ENCODE results near the gene PALM3.

Gene PALM3

DNA sequence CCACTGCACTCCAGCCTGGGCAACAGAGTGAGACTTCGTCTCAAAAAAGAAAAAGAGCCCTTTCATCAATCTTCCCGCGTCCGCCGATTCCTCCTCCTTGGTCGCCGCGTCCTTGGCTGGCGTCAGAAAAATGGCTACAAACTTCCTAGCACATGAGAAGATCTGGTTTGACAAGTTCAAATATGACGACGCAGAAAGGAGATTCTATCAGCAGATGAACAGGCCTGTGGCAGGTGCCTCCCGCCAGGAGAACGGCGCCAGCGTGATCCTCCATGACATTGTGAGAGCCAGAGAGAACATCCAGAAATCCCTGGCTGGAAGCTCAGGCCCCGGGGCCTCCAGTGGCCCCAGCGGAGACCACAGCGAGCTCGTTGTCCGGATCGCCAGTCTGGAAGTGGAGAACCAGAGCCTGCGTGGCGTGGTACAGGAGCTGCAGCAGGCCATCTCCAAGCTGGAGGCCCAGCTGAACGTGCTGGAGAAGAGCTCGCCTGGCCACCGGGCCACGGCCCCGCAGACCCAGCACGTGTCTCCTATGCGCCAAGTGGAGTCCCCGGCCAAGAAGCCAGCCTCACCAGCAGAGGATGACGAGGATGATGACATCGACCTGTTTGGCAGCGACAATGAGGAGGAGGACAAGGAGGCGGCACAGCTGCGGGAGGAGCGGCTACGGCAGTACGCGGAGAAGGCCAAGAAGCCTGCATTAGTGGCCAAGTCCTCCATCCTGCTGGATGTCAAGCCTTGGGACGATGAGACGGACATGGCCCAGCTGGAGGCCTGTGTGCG lies 8.6 kb upstream of the PALM3 start:
- Histone ChIP-seq H3K27ac (no peak overlapping the region), H3K9ac (ENCODE audit: insufficient read length) (no peak overlapping the region), H3K36me3 (ENCODE audit: insufficient read depth, low read length) (no peaks in the 10 kb centered on the region), H3K4me3 (no peak overlapping the region), H3K9me3 (ENCODE audit: low read depth, low read length) (no peaks in the 10 kb centered on the region)
- no peak for TF ChIP-seq EZH2 (IDR thresholded peaks at IDR 0.05)
- no peak for TF ChIP-seq FOXP2 (optimal IDR thresholded peaks at IDR 0.05; ENCODE audit: control extremely low read depth, extremely low read length, insufficient read depth)
- TF ChIP-seq POLR2AphosphoS5 (IDR thresholded peaks at IDR 0.05; ENCODE audit: borderline replicate concordance, low read depth, low read length), result no peak
- DNase-seq (ENCODE audit: low read depth, low spot score), result no peak

DNA sequence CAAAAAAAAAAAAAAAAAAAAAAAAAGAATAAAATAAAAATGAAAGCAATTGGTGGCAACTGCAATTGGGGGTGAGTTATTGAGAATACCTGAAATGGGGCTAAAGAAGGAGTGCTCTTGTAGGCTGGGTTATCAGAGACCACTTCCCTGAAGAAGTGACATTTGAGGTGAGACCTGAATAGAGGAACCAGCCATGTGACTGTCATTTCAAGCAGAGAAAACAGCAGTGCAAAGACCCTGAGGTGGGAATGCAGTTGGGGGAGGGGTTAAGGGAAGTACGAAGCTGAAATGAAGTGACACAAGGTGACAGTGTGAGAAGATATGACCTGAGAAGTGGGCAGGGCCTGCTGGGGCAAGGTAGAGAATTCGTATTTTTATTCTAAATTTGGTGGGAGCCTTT lies 4.3 kb upstream of the PALM3 start:
- H3K9me3 ChIP-seq (ENCODE audit: low read depth, low read length), result no peaks in the 10 kb centered on the region
- no peaks in the 10 kb centered on the region for H3K36me3 ChIP-seq (ENCODE audit: insufficient read depth, low read length)
- no peak for TF ChIP-seq FOXP2 (optimal IDR thresholded peaks at IDR 0.05; ENCODE audit: control extremely low read depth, extremely low read length, insufficient read depth)
- TF ChIP-seq POLR2AphosphoS5 (IDR thresholded peaks at IDR 0.05; ENCODE audit: borderline replicate concordance, low read depth, low read length), result no peak
- TF ChIP-seq EZH2 (IDR thresholded peaks at IDR 0.05), result no peak
- no peak for DNase-seq (ENCODE audit: low read depth, low spot score)
- H3K9ac ChIP-seq (ENCODE audit: insufficient read length), result no peak overlapping the region
- no peak overlapping the region for H3K27ac ChIP-seq
- H3K4me3 ChIP-seq, result no peak overlapping the region

DNA sequence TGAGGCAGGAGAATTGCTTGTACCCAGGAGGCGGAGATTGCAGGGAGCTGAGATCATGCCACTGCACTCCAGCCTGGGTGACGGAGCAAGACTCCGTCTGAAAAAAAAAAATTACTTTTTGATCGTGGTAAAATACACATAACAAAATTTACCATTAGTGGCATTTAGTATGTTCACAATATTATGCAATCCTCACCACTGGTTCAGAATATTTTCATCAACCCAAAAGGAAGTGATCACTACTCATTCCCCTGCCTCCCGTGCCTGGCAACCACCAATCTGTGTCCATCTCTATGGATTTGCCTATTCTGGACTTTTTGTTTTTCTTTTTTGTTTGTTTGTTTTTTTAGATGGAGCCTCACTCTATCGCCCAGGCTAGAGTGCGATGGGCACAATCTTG lies 1.2 kb upstream of the PALM3 start:
- DNase-seq (ENCODE audit: low read depth, low spot score), result no peak
- no peaks in the 10 kb centered on the region for H3K36me3 ChIP-seq (ENCODE audit: insufficient read depth, low read length)
- H3K4me3 ChIP-seq, result no peak overlapping the region
- H3K9ac ChIP-seq (ENCODE audit: insufficient read length), result no peak overlapping the region
- no peak overlapping the region for H3K27ac ChIP-seq
- no peaks in the 10 kb centered on the region for H3K9me3 ChIP-seq (ENCODE audit: low read depth, low read length)
- TF ChIP-seq FOXP2 (optimal IDR thresholded peaks at IDR 0.05; ENCODE audit: control extremely low read depth, extremely low read length, insufficient read depth) (no peak), EZH2 (IDR thresholded peaks at IDR 0.05) (no peak), POLR2AphosphoS5 (IDR thresholded peaks at IDR 0.05; ENCODE audit: borderline replicate concordance, low read depth, low read length) (no peak)

DNA sequence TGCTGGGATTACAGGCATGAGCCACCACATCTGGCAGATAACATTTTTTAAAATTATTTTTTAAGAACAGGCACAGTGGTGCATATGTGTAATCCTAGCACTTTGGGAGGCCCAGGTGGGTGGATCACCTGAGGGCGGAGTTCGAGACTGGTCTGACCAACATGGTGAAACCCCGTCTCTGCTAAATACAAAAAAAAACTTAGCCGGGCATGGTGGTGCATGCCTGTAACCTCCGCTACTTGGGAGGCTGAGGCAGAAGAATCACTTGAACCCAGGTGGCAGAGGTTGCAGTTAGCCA lies 631 bp upstream of the PALM3 start:
- Histone ChIP-seq H3K9me3 (ENCODE audit: low read depth, low read length) (no peaks in the 10 kb centered on the region), H3K36me3 (ENCODE audit: insufficient read depth, low read length) (no peaks in the 10 kb centered on the region), H3K4me3 (no peak overlapping the region), H3K9ac (ENCODE audit: insufficient read length) (no peak overlapping the region), H3K27ac (no peak overlapping the region)
- TF ChIP-seq EZH2 (IDR thresholded peaks at IDR 0.05) (no peak), FOXP2 (optimal IDR thresholded peaks at IDR 0.05; ENCODE audit: control extremely low read depth, extremely low read length, insufficient read depth) (no peak), POLR2AphosphoS5 (IDR thresholded peaks at IDR 0.05; ENCODE audit: borderline replicate concordance, low read depth, low read length) (no peak)
- no peak for DNase-seq (ENCODE audit: low read depth, low spot score)

DNA sequence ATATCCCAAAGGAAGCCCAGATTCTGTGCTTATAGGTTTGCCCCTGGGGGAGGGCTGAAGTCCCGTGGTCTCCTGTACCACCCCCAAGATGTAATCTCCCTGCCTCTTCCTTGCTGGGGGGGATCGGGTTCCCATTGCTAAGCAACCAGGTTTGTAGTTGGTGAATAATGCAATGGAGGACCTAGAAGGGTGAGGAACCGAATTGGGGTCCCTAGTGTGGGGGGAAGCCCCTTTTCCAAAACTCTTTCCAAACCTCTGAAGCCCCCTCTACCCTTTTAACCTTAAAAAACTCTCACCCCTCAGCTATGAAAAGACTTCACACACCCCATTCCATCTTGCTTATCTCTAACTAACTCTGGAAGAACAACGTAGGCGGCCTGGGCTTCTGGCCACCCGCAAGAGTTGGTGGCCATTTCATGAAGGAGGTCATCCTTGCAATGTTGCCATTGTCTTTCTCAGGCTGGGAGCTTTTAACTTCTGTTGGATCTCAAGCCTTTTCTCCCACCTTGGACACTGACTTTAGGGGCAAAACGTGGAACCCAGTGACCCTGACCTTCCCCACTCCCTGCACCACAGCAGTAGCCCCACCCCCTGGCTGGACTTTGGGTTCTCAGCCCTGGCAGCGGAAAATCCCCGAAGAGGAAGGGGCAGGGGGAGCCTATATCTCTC lies 661 bp downstream of the PALM3 start:
- Histone ChIP-seq H3K36me3 (ENCODE audit: insufficient read depth, low read length) (no peaks in the 10 kb centered on the region), H3K4me3 (no peak overlapping the region), H3K27ac (no peak overlapping the region), H3K9ac (ENCODE audit: insufficient read length) (no peak overlapping the region), H3K9me3 (ENCODE audit: low read depth, low read length) (no peaks in the 10 kb centered on the region)
- TF ChIP-seq EZH2 (IDR thresholded peaks at IDR 0.05) (no peak), FOXP2 (optimal IDR thresholded peaks at IDR 0.05; ENCODE audit: control extremely low read depth, extremely low read length, insufficient read depth) (no peak), POLR2AphosphoS5 (IDR thresholded peaks at IDR 0.05; ENCODE audit: borderline replicate concordance, low read depth, low read length) (no peak)
- DNase-seq (ENCODE audit: low read depth, low spot score), result no peak

DNA sequence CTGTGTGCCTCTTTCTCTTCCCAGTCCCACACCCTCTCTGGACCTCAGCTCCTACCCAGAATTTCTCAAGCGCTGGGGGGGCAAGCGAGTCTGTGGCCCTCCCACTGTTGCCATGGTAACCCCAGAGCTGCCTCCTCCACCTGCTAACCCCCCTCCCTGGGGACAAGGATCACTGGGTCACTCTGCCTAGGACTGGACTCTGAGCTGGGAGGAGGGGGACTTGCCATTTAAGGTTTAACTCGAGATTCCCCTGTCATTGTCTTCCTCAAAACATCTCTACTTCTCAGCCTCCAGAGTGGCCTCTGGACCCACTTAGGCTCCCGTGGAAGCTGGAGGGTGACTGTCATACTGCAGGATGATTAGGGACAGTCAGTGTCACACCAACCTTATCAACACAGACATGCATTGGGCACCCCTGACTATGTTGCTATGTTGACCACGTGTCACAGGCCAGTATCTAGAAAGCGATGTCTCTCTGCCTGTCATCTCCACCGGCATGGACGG lies 2.2 kb downstream of the PALM3 start:
- Histone ChIP-seq H3K9me3 (ENCODE audit: low read depth, low read length) (no peaks in the 10 kb centered on the region), H3K27ac (no peak overlapping the region), H3K36me3 (ENCODE audit: insufficient read depth, low read length) (0 out of 2 replicates have a peak, but pooled peaks cover 2% of the 10 kb centered on the region), H3K4me3 (no peak overlapping the region), H3K9ac (ENCODE audit: insufficient read length) (no peak overlapping the region)
- no peak for DNase-seq (ENCODE audit: low read depth, low spot score)
- TF ChIP-seq EZH2 (IDR thresholded peaks at IDR 0.05) (no peak), POLR2AphosphoS5 (IDR thresholded peaks at IDR 0.05; ENCODE audit: borderline replicate concordance, low read depth, low read length) (no peak), FOXP2 (optimal IDR thresholded peaks at IDR 0.05; ENCODE audit: control extremely low read depth, extremely low read length, insufficient read depth) (no peak)

DNA sequence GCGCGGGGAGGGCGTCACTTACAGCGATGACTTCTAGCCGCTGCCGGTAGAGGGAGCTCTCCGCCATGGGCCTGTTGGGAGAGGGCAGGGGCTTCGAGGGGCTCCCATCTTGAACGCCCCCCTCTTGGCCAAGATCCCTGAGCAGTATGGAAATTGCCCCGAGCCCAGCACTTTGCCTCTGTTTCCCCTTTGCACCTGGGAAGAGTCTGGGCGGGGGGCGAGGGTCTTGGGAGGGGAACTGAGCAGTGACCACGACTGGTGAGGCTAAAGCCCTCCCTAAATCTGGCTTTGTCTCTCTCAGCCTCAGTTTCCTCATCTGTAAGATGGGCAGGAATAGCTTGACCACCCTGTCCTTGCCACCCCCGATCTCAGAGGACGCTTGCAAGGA lies 2.8 kb downstream of the PALM3 start:
- H3K9ac ChIP-seq (ENCODE audit: insufficient read length), result no peak overlapping the region
- H3K36me3 ChIP-seq (ENCODE audit: insufficient read depth, low read length), result peaks cover 2% of the 10 kb centered on the region; the same call in 1 of the 2 replicates
- H3K27ac ChIP-seq, result no peak overlapping the region
- H3K4me3 ChIP-seq, result no peak overlapping the region
- no peak for TF ChIP-seq EZH2 (IDR thresholded peaks at IDR 0.05)
- TF ChIP-seq POLR2AphosphoS5 (IDR thresholded peaks at IDR 0.05; ENCODE audit: borderline replicate concordance, low read depth, low read length), result no peak
- no peak for TF ChIP-seq FOXP2 (optimal IDR thresholded peaks at IDR 0.05; ENCODE audit: control extremely low read depth, extremely low read length, insufficient read depth)
- no peaks in the 10 kb centered on the region for H3K9me3 ChIP-seq (ENCODE audit: low read depth, low read length)
- no peak for DNase-seq (ENCODE audit: low read depth, low spot score)

DNA sequence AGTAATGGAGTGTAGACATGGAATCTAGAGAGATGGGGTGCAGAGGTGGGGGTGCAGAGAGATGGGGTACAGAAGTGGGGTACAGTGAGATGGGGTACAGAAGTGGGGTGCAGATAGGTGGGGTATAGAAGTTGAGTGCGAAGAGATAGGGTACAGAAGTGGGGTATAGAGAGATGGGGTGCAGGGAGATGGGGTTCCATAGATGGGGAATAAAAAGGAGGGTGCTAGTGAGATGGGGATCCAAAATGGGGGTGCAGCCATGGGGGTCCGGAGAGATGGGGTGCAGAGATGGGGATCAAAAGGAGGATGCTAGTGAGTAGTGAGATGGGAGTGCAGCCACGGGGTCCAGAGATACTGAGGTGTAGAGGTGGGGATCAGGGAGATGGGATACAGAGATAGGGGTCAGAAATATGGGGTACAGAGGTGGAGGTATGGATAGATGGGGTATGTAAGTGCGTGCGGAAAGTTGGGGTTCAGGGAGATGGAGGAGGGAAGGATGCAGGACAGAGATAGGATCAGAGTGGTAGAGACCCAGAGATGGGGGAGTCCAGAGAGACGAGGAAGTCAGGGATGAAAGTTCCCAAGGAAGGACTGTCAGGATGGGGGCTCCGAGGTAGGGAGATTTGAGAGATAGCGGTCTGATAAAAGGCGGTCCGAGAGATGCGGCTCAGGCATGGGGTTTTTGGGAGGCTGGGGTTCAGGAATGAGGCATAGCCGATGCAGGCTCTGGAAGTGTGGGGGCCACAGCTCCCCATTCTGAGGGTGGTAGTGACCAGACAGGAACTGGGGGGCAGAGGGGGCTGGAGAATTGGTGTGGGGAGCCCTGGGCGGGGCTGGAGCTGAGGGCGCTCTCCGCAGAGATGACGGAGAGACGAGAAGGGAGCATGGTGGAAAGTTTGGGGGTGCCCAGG lies 3.4 kb downstream of the PALM3 start:
- no peaks in the 10 kb centered on the region for H3K9me3 ChIP-seq (ENCODE audit: low read depth, low read length)
- no peak overlapping the region for H3K9ac ChIP-seq (ENCODE audit: insufficient read length)
- no peak overlapping the region for H3K27ac ChIP-seq
- H3K36me3 ChIP-seq (ENCODE audit: insufficient read depth, low read length), result peaks cover 4% of the 10 kb centered on the region; the same call in 1 of the 2 replicates
- peak overlapping the region; percentile 84 for H3K4me3 ChIP-seq
- DNase-seq (ENCODE audit: low read depth, low spot score), result no peak
- TF ChIP-seq EZH2 (IDR thresholded peaks at IDR 0.05), result no peak
- TF ChIP-seq POLR2AphosphoS5 (IDR thresholded peaks at IDR 0.05; ENCODE audit: borderline replicate concordance, low read depth, low read length), result no peak
